GM12878 (cell line): ENCODE measurements around the gene LRP1. TPM values are rescaled to one million over a fixed set of nuclear protein-coding genes. Genes with fewer than 3 reads are reported as not detected.
A peak's percentile ranks its signal among the peaks of the same experiment; 100 is the strongest.

Source experiments
- ATAC-seq: fragments of 200-7000 bp; cut with Tn5 transposase; 3 replicates; pipeline ENCODE4 v1.9.1; 2020; ENCODE audit warnings: mild to moderate bottlenecking, moderate library complexity
- BruUV-seq: library from RNA; stranded (reverse); fragments of 400-500 nt; replicated peaks from 2 replicates; lab custom pipeline; 2021; lab: Mats Ljungman, UMichigan
- CTCF ChIA-PET: fragments of 300-600 bp; sonication (Branson Sonifier 250); formaldehyde crosslinking; extraction: SDS; loops from one replicate; lab custom pipeline; 2021; ENCODE audit warnings: inconsistent platforms; lab: Yijun Ruan, JAX
- POLR2A ChIA-PET: fragments of 350-600 bp; formaldehyde crosslinking; extraction: SDS; loops from one replicate; lab custom pipeline; 2021; ENCODE audit warnings: inconsistent platforms; lab: Charles Lee
- RAD21 ChIA-PET: fragments of 300-600 bp; sonication (Branson Sonifier 250); formaldehyde crosslinking; loops from one replicate; lab custom pipeline; 2023; ENCODE audit warnings: antibody characterized with exemption; ENCODE audit not compliant: unreplicated experiment; lab: Charles Lee
- SMC1A ChIA-PET: fragments of 300-600 bp; sonication (Branson Sonifier 250); formaldehyde crosslinking; loops from one replicate; lab custom pipeline; 2023; ENCODE audit not compliant: unreplicated experiment, uncharacterized antibody; lab: Charles Lee
- DNase-seq: peaks from one replicate; pipeline ENCODE4 v3.0.0-alpha.2; 2011; ENCODE audit warnings: low read depth, low spot score
- FAIRE-seq: peaks from 3 replicates; lab custom pipeline; 2011; peaks lifted over from hg19 to GRCh38; lab: Jason Lieb, UNC
- H2AFZ ChIP-seq: 2 replicates; pipeline ENCODE4 v1.6.0; 2011; ENCODE audit warnings: low read depth, low read length, control low read depth; ENCODE audit not compliant: control insufficient read depth
- H3K27ac ChIP-seq: 2 replicates; pipeline ENCODE4 v1.5.1; 2011; ENCODE audit warnings: control low read depth; ENCODE audit not compliant: control insufficient read depth, insufficient read depth
- H3K27me3 ChIP-seq, 2 experiments: replicated peaks in 1 of 2; 2 replicates each; pipeline versions ENCODE4 v1.6.0 to v1.6.1; 2011; ENCODE audit warnings: low read length in 1 of 2; ENCODE audit not compliant: control insufficient read depth in 2 of 2, insufficient read depth in 2 of 2
- H3K36me3 ChIP-seq, 2 experiments: 2 replicates each; pipeline ENCODE4 v1.5.1; 2011; ENCODE audit warnings: low read length in 1 of 2; ENCODE audit not compliant: control insufficient read depth in 2 of 2, insufficient read depth in 2 of 2
- H3K4me1 ChIP-seq: 2 replicates; pipeline ENCODE4 v1.6.1; 2011; ENCODE audit warnings: mild to moderate bottlenecking, low read length, moderate library complexity, mixed read lengths; ENCODE audit not compliant: control insufficient read depth, insufficient read depth
- H3K4me2 ChIP-seq: 2 replicates; pipeline ENCODE4 v1.6.0; 2011; ENCODE audit warnings: control low read depth; ENCODE audit not compliant: control insufficient read depth, insufficient read depth
- H3K4me3 ChIP-seq: fragments of 200-600 bp; sonication (generic); 2 replicates; pipeline ENCODE4 v1.5.1; 2016
- H3K79me2 ChIP-seq: 2 replicates; pipeline ENCODE4 v1.6.0; 2011; ENCODE audit warnings: low read length; ENCODE audit not compliant: control insufficient read depth, insufficient read depth
- H3K9ac ChIP-seq: 2 replicates; pipeline ENCODE4 v1.8.0; 2011; ENCODE audit warnings: low read length, control low read depth, mixed read lengths; ENCODE audit not compliant: control insufficient read depth, insufficient read depth
- H3K9me3 ChIP-seq: replicated peaks from 3 replicates; pipeline ENCODE4 v1.5.1; 2011; ENCODE audit warnings: mild to moderate bottlenecking, low read length; ENCODE audit not compliant: control insufficient read depth, insufficient read depth
- H4K20me1 ChIP-seq: 2 replicates; pipeline ENCODE4 v1.6.0; 2011; ENCODE audit not compliant: control insufficient read depth, insufficient read depth
- ATF7 ChIP-seq: fragments of 450-650 bp; IDR thresholded peaks from 2 replicates; pipeline ENCODE4 v1.6.1; 2016; ENCODE audit warnings: low read depth, mild to moderate bottlenecking
- BACH1 ChIP-seq: fragments of 450-650 bp; IDR thresholded peaks from 2 replicates; pipeline ENCODE4 v1.6.1; 2017; ENCODE audit warnings: mild to moderate bottlenecking, borderline replicate concordance
- BHLHE40 ChIP-seq, 2 experiments: fragments of 450-650 bp in 1 of 2; IDR thresholded peaks; 2 replicates each; pipeline ENCODE4 v1.6.1; 2011 to 2017; ENCODE audit warnings: low read depth in 2 of 2, borderline replicate concordance in 1 of 2, improper control_type of control experiment in 1 of 2, low read length in 1 of 2, mild to moderate bottlenecking in 1 of 2
- CHD2 ChIP-seq: IDR thresholded peaks from 2 replicates; pipeline ENCODE4 v1.6.1; 2011; ENCODE audit warnings: low read depth, low read length, improper control_type of control experiment, borderline replicate concordance
- EGR1 ChIP-seq, 2 experiments: IDR thresholded peaks; 1 replicate in 1 of 2; 2 replicates in 1 of 2; pipeline ENCODE4 v1.6.1; 2011 to 2012; ENCODE audit warnings: low read depth in 2 of 2, low read length in 2 of 2, borderline replicate concordance in 1 of 2, mild to moderate bottlenecking in 1 of 2, moderate library complexity in 1 of 2
- JUNB ChIP-seq: IDR thresholded peaks from 2 replicates; pipeline ENCODE4 v1.6.1; 2016; ENCODE audit warnings: antibody characterized with exemption, mild to moderate bottlenecking
- LARP7 ChIP-seq: fragments of 450-650 bp; IDR thresholded peaks from 2 replicates; pipeline ENCODE4 v1.6.1; 2017; ENCODE audit warnings: mild to moderate bottlenecking
- MEF2B ChIP-seq: fragments of 450-650 bp; IDR thresholded peaks from 2 replicates; pipeline ENCODE4 v1.6.1; 2018; ENCODE audit warnings: mild to moderate bottlenecking, moderate library complexity; ENCODE audit not compliant: partially characterized antibody, poor library complexity, severe bottlenecking
- MTA2 ChIP-seq: fragments of 450-650 bp; IDR thresholded peaks from 2 replicates; pipeline ENCODE4 v1.6.1; 2016; ENCODE audit warnings: low read depth, mild to moderate bottlenecking, moderate library complexity
- MTA3 ChIP-seq: IDR thresholded peaks from 2 replicates; pipeline ENCODE4 v1.6.1; 2012; ENCODE audit warnings: low read length, inconsistent platforms, borderline replicate concordance
- MXI1 ChIP-seq: fragments of 150-350 bp; IDR thresholded peaks from 2 replicates; pipeline ENCODE4 v1.6.1; 2011; ENCODE audit warnings: low read depth, mild to moderate bottlenecking, inconsistent platforms, low read length, improper control_type of control experiment
- MYB ChIP-seq: fragments of 150-350 bp; IDR thresholded peaks from 2 replicates; pipeline ENCODE4 v1.6.1; 2014; ENCODE audit warnings: mild to moderate bottlenecking, low read depth, low read length, borderline replicate concordance
- NRF1 ChIP-seq: conservative IDR thresholded peaks from 2 replicates; pipeline ENCODE4 v1.6.1; 2011; ENCODE audit warnings: mild to moderate bottlenecking, low read depth, low read length, improper control_type of control experiment
- POLR2AphosphoS5 ChIP-seq: IDR thresholded peaks from 2 replicates; pipeline ENCODE4 v1.6.1; 2011; ENCODE audit warnings: mild to moderate bottlenecking, low read length, inconsistent platforms
- RELA ChIP-seq: fragments of 450-650 bp; IDR thresholded peaks from 2 replicates; pipeline ENCODE4 v1.8.0; 2014; ENCODE audit warnings: borderline replicate concordance; ENCODE audit not compliant: partially characterized antibody
- SMAD1 ChIP-seq: fragments of 450-650 bp; IDR thresholded peaks from 2 replicates; pipeline ENCODE4 v1.6.1; 2018; ENCODE audit warnings: mild to moderate bottlenecking, low read depth; ENCODE audit not compliant: partially characterized antibody
- SUPT20H ChIP-seq: IDR thresholded peaks from 2 replicates; pipeline ENCODE4 v1.6.1; 2011; ENCODE audit warnings: low read depth, mild to moderate bottlenecking, low read length, moderate library complexity, borderline replicate concordance; ENCODE audit not compliant: control insufficient read depth
- TAF1 ChIP-seq: IDR thresholded peaks from 2 replicates; pipeline ENCODE4 v1.6.1; 2011; ENCODE audit warnings: mild to moderate bottlenecking, low read depth, low read length, borderline replicate concordance
- ZBED1 ChIP-seq: IDR thresholded peaks from 2 replicates; pipeline ENCODE4 v1.6.1; 2016; ENCODE audit warnings: borderline replicate concordance
- WGBS: methylation state at CpG from one replicate; pipeline ENCODE4 v1.1.6; 2016; ENCODE audit warnings: low lambda C conversion rate; ENCODE audit not compliant: insufficient replicate concordance, insufficient coverage; ENCODE audit errors: missing lambda C conversion rate; 5-methylcytosine and 5-hydroxymethylcytosine counted together
- in situ Hi-C: fragments of 300-500 bp; cut with MboI; formaldehyde crosslinking; loops from 9 replicates; pipeline ENCODE4 v1.14.3; 2018; ENCODE audit warnings: mixed read lengths
- intact Hi-C: fragments of 100-400 bp; cut with micrococcal nuclease; formaldehyde crosslinking; loops from one replicate; pipeline ENCODE4 v1.14.2; 2022; ENCODE audit not compliant: unreplicated experiment
- polyA plus RNA-seq, 11 experiments: library from polyadenylated mRNA; depleted of rRNA in 4 of 11; unstranded in 6 of 11; stranded (reverse) in 5 of 11; fragments of >200 nt; fragmentation: Nextera tagmentation in 4 of 11; fragmentation: Illumina TruSeq in 1 of 11; extraction: Ambion mirVana in 4 of 11; extraction: Trizol in 1 of 11; gene quantifications; 1 replicate in 1 of 11; 2 replicates in 10 of 11; pipeline versions ENCODE4 v1.2.1 to v1.2.3, GENCODE V29; 2011 to 2016; ENCODE audit warnings: inconsistent platforms in 2 of 11, missing spikeins in 2 of 11, low read depth in 1 of 11
- total RNA-seq, 4 experiments: library from RNA; depleted of rRNA in 3 of 4; stranded (reverse); fragments of >200 nt in 3 of 4; fragmentation: Illumina TruSeq in 1 of 4; extraction: Trizol in 1 of 4; gene quantifications; 2 replicates each; pipeline versions ENCODE4 v1.2.1 to v1.2.3, GENCODE V29; 2013 to 2021
- TF ChIP-seq, protein P1 (sequence below): fragments of 450-650 bp; IDR thresholded peaks from 2 replicates; pipeline ENCODE4 v1.6.1; 2016; ENCODE audit warnings: mild to moderate bottlenecking
- TF ChIP-seq, protein P2 (sequence below): IDR thresholded peaks from 2 replicates; pipeline ENCODE4 v1.6.1; 2011; ENCODE audit warnings: borderline replicate concordance, low read depth, mild to moderate bottlenecking, moderate library complexity, mixed read lengths, low read length; ENCODE audit not compliant: insufficient read depth; ENCODE audit errors: extremely low read length

LRP1 gene
- total and polyA plus RNA-seq, 10 of the 15 experiments (the other 5 are each of a cell fraction or from before 2014, with no cell fraction given): under 0.01 to 1.1 (median 0.20) TPM; not detected in 2

DNA sequence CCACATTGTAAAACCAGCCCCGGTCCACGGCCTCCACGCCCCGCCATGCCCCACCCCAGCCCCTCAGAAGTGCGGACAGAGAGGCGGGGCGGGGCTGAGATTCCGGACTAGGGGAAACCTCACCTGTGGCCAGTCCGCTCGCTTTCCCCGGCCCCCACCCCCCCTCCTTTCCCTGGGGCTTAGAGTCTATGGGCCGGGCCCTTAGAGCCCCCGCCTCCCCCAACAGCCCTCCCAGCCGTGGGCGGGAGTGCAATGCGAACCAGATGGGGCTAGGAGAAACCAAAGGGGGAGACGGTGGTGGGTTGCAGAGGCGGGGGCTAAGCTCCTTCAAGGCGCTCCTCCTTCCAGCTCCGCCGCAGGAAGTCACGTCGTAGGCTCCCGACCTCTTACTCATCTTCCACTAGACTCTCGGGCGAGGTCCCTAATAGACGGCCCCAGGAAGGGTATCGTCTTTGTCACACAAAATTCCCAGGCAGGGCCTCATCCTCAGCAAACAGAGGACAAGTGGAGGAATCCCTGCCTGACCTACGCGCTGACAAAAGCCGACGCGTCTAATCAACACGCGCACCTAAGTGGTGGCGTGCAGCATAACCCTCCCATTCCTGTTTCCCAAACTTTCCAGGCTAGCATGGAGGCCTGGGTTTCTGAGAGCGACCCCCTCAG is 40.5 kb upstream of the LRP1 start:
- peak; percentile 69 for ATAC-seq
- ChIA-PET CTCF (interaction anchor here (0.6 to 9.0 kb wide), 4 partner anchors 8 to 169 kb away, joined by 3 to 144 read pairs (median 40); partner anchors contain the start of genes NEMP1 and STAT6), RAD21 (interaction anchor here (0.6 to 8.8 kb wide), 4 partner anchors 9 to 404 kb away, joined by 4 to 199 read pairs (median 32); partner anchors contain the start of genes NEMP1 and STAT6), SMC1A (interaction anchor here (1.0 to 9.2 kb wide), 3 partner anchors 8 to 24 kb away, joined by 6 to 169 read pairs (median 29); partner anchors contain the start of gene STAT6), POLR2A (interaction anchor here (1.0 to 5.1 kb wide), 4 partner anchors 9 to 403 kb away, joined by 3 to 41 read pairs (median 10); partner anchors contain the start of genes NEMP1 and STAT6)
- DNase-seq: peak; percentile 79
- in situ Hi-C loops: loop anchor here (10.0 kb wide), 1 partner anchor 453 kb away; the partner anchor contains the start of gene BAZ2A
- Histone ChIP-seq H3K27me3 (no peaks in the 10 kb centered on the region), H3K4me3 (peak overlapping the region; percentile 95), H3K4me1 (peaks cover 23% of the 10 kb centered on the region), H3K9me3 (no peaks in the 10 kb centered on the region), H3K79me2 (peaks cover 28% of the 10 kb centered on the region), H3K9ac (peak overlapping the region; percentile 95), H4K20me1 (no peaks in the 10 kb centered on the region), H3K4me2 (peak overlapping the region; percentile 95), H3K36me3 (peaks cover 2 to 13% of the 10 kb centered on the region in 2 experiments; a peak in 3 of 4 replicates), H3K27ac (peak overlapping the region; percentile 98), H2AFZ (peak overlapping the region; percentile 61)
- intact Hi-C loops: loop anchor here (1.0 to 5.0 kb wide), 4 partner anchors 9 to 451 kb away; partner anchors contain the start of genes PTGES3 and STAT6
- no TSS peak for BruUV-seq
- under 1% methylated on average over 21 of the region's 37 CpGs for WGBS
- peak; percentile 66 for FAIRE-seq
- TF ChIP-seq MXI1 (peak; percentile 12; the same call in 1 of the 2 replicates), BHLHE40 (IDR thresholded peaks at IDR 0.05; ENCODE audit: borderline replicate concordance in 1 of 2, low read depth in 2 of 2, low read length in 1 of 2) (peak in 1 of 2 experiments; percentile 42; a peak in 1 of 4 replicates), MEF2B (peak; percentile 73), SUPT20H (no peak), BACH1 (0 out of 2 replicates have a peak, but pooled peaks have one; percentile 12), MTA2 (0 out of 2 replicates have a peak, but pooled peaks have one; percentile 17), RELA (peak; percentile 14), TAF1 (peak; percentile 3; the same call in 1 of the 2 replicates), NRF1 (no peak), LARP7 (peak; percentile 81), MYB (no peak), CHD2 (no peak), MTA3 (no peak), ZBED1 (peak; percentile 82; the same call in 1 of the 2 replicates), ATF7 (peak; percentile 38), EGR1 (IDR thresholded peaks at IDR 0.05; ENCODE audit: borderline replicate concordance in 1 of 2, low read depth in 2 of 2, low read length in 2 of 2) (peak in 1 of 2 experiments; percentile 97; a peak in 2 of 3 replicates), JUNB (peak; percentile 13; the same call in 1 of the 2 replicates), SMAD1 (peak; percentile 53), POLR2AphosphoS5 (peak; percentile 85)
- TF ChIP-seq, protein P1, sequence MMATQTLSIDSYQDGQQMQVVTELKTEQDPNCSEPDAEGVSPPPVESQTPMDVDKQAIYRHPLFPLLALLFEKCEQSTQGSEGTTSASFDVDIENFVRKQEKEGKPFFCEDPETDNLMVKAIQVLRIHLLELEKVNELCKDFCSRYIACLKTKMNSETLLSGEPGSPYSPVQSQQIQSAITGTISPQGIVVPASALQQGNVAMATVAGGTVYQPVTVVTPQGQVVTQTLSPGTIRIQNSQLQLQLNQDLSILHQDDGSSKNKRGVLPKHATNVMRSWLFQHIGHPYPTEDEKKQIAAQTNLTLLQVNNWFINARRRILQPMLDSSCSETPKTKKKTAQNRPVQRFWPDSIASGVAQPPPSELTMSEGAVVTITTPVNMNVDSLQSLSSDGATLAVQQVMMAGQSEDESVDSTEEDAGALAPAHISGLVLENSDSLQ: peak; percentile 27; the same call in 1 of the 2 replicates
- TF ChIP-seq, protein P2, sequence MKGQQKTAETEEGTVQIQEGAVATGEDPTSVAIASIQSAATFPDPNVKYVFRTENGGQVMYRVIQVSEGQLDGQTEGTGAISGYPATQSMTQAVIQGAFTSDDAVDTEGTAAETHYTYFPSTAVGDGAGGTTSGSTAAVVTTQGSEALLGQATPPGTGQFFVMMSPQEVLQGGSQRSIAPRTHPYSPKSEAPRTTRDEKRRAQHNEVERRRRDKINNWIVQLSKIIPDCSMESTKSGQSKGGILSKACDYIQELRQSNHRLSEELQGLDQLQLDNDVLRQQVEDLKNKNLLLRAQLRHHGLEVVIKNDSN: no peak
